Activated T-cell treated with anti-CD3 and anti-CD28 coated beads for 4 hours (primary cell): ENCODE measurements around the gene INPP5E.
"Not testable (repeated sequence)": the region's sequence is repeated elsewhere in the genome, so short reads cannot be mapped to it uniquely, and the experiment has no call there.

Source experiments
- DNase-seq: peaks from one replicate; pipeline ENCODE4 v3.0.0-alpha.2; 2020

INPP5E gene

GRCh38 chr9:136425367-136425766, 14.3 kb downstream of the INPP5E start:
- not testable (repeated sequence) for DNase-seq

GRCh38 chr9:136424750-136425362, 14.8 kb downstream of the INPP5E start:
- DNase-seq, result no peak

DNA sequence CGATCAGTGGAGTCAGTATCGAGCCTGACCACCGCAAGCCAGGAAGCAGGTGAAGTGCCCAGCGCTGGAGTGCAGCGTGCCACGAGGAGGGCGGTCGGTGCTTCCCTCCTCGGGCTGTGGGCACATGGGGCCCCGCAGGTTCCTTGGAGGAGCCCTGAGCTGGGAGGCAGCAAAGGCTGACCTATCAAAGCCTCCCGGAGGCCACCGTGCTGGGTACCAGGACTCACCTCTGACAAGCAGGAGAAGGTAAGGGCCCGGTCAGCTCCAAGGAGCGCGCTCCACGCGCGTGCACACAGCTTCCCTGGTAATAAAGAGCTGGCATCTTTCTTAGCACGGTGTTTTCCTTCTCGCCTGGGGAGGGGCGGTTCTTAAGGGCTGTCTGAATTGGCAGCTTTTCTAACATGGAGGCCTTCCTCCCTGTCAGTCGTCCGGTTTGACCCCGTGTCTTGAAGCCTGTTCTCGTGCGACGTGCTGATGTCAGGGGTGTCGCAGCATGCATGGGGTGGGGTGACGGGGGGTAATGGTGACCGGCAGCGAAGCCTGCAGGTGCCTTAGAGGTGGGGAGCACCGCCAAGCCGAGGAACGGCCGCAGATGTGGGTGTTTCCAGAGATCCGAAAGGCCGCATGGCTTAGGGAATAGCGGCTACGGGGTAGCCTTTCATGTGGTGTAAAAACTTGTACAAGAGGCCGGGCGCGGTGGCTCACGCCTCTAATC, 16.1 kb downstream of the INPP5E start:
- no peak for DNase-seq

GRCh38 chr9:136422876-136423275, 16.8 kb downstream of the INPP5E start:
- no peak for DNase-seq

- DNase-seq, result no peak
Measured at GRCh38 chr9:136421791-136422190, 17.9 kb downstream of the INPP5E start.

- DNase-seq, result no peak
Measured at GRCh38 chr9:136419092-136419420, 20.6 kb downstream of the INPP5E start.

GRCh38 chr9:136418182-136419091, 21.2 kb downstream of the INPP5E start:
- no peak for DNase-seq

DNA sequence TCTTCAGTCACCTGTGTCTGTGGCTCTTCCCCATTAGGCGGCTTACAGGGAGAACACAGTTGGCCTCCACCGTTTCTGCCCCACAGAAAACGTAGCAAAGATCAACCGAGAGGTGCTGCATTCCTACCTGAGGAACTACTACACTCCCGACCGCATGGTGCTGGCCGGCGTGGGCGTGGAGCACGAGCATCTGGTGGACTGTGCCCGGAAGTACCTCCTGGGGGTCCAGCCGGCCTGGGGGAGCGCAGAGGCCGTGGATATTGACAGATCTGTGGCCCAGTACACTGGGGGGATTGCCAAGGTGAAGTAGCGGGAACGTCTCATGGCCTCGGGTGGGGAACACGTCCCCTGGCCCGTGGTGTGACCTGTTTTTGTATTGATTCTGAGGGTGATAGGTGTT, 22.7 kb downstream of the INPP5E start:
- no peak for DNase-seq

DNA sequence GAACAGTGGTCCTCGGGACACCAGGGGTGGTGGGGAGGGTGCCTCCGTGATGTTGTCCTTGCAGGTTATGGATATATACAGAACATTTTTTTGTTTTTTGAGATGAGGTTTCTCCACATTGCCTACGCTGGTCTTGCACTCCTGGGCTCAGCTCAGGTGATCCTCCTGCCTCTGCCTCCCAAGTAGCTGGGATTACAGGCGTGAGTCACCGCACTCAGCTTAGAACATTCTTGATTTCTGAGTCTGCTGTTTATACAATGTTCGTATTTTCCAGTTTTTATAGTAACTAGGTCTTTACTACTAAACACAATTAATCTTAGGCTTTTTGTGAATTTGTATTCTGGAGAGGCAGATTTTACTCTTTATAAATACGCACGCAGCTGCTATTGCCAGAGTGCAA, 23.2 kb downstream of the INPP5E start:
- no peak for DNase-seq

DNA sequence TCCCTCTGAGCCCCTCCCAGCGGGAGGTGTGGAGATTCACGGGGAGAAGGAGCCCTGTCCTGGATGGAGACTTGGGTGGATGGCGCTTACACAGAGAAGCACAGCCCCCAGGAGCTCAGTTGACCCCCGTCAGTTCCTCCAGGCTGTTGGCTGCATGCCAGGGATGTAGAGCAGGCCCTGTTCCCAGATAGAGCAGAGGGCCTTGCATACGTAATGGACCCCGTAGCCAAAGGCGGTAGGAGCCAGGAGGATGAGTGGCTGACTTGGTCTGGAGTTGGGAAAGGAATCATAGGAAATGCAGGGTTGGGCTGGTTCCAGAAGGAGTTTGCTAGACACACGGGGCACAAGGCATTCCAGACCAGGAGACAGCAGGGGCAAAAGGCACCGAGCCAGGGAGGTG, 26.7 kb downstream of the INPP5E start:
- no peak for DNase-seq

GRCh38 chr9:136411378-136411777, 28.3 kb downstream of the INPP5E start:
- DNase-seq, result no peak

- peak; percentile 99 for DNase-seq
Measured at GRCh38 chr9:136410500-136411287, 29.0 kb downstream of the INPP5E start, which contains the start of the genes ENTR1 and PMPCA. ENTR1 (minus strand) TSS chr9:136410614; CDS start chr9:136410397, 217 bp downstream. PMPCA (plus strand) TSS chr9:136410658; CDS start chr9:136410669, 11 bp downstream.

- DNase-seq, result peak; percentile 18
Measured at GRCh38 chr9:136409557-136410455, 29.8 kb downstream of the INPP5E start.

DNA sequence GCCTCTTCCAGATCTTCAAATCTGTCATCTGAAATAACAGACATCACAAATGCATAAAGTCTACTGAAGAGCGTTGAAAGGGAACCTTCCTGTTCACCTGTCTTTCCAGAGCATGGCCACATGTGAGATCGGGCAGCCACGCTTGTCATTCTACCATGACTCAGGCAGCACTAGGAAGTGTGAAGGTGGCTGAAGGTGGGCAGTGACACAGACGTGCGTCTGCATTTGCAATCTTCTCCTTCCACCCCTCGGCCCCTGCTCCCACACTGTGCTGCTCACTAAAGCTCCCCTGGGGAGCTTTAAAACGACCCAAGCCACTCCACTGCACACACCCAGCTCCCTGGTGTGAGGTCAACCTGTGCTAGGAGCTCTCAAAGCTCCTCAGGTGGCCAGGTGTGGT, 31.7 kb downstream of the INPP5E start:
- no peak for DNase-seq

DNA sequence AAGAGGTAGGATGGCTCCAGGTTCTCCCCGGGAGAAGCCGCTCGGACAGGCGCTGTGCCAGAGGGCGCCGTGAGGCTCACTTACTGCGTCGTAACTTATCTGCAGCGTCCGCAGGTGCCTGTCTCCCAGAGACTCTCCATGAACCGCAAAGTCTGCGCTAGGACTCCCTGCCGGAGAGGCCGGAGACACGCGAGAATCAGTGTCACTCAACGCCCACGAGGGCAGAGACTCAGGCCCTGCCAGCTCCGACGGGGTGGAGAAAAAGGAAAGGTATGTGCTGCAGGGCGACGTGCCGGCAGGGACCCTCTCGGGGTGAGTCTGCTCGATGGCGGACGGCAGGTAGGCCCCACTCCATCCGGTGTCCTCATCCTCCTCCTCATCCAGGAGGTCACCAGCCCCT, 32.6 kb downstream of the INPP5E start:
- not testable (repeated sequence) for DNase-seq

DNA sequence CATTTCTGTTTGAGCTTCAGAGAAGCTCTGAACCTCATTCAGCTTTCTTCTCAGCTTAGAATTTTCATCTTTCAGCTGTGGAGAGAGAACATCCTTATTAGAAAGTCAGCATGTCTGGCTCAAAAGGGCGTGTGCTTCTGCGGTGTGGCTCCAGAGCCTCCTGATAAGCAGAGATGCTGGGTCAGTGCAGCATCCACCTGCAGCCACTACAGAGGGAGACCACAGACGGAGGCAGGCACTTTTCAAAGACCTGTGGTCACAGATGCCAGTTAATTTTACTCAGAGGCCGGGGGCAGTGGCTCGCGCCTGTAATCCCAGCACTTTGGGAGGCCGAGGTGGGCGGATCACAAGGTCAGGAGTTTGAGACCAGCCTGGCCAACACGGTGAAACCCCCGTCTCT, 33.7 kb downstream of the INPP5E start:
- DNase-seq, result not testable (repeated sequence)

DNA sequence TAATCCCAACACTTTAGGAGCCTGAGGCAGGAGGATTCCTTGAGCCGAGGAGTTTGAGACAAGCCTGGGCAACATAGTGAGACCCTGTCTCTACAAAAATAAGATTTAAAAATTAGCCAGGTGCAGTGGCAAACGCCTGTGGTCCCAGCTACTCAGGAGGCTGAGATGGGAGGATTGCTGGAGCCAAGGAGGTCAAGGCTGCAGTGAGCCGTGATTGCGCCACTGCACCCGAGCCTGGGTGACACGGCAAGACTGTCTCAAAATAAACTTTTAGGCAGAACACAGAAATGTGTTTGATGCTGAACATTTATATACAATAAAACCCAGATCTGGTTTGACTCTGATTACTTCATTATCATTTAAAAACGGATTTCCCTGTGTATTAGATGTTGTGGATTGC, 34.2 kb downstream of the INPP5E start:
- no peak for DNase-seq

DNA sequence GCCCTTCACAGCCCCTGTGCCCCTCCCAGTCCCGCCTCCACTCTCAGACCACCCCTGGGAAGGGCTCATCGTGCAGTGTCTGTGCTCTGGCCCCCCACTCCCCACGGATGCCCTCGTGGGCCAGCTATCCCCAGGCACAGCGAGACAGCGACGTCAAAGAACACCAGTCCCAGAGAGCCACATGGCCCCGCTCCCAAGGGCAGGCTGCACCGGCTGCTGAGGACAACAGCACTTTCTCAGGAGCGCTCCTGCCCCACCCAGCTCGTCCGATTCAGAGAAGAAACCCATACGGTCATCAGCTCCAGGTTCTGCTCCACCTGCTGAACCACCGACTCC, 34.9 kb downstream of the INPP5E start:
- no peak for DNase-seq

DNA sequence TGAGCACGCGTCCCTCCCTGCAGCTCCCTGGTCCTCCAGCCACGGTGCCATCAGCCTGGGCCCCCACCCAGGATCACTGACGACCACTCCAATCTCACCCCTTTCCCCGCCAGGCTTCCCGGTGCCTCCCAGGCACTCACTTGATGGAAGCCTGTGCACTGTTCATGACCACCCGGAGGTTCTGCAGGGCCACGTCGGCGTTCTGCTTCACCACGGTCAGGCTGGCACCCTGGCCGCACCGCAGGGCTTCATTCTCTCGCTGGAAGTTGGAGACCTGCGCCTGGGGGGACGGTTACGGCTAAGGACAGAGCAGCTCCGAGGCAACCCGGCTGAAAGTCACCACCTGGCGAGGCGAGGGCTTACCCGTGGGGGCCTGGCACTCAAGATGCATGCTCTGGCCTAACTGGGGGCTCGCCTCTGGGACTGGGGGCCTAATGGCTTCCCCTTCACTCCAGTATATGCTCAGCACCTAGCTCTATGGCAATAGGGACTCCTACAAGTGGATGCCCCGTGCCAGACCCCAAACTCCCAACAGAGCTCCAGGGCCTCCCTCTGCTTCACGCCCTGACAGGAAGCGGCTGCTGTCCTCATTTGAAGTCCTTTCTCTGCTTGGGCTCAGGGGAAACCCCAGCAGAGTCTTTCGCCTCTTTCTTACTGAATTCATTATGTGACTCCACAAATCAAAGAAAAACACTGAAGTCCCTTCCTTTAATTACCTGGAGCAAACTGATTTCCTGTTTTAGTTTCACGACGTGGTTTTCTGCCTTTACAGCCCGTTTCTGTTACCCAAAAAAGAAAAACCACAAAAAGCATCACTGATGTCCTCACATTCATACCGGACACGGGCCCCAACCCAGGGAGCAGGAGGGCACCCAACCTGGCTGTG, 35.5 kb downstream of the INPP5E start:
- DNase-seq, result no peak

- DNase-seq, result peak; percentile 66
Measured at GRCh38 chr9:136403538-136403914, 36.1 kb downstream of the INPP5E start.

- DNase-seq, result no peak
Measured at GRCh38 chr9:136402067-136402466, 37.6 kb downstream of the INPP5E start.
